ENCODE results near the gene AK8.

DNA sequence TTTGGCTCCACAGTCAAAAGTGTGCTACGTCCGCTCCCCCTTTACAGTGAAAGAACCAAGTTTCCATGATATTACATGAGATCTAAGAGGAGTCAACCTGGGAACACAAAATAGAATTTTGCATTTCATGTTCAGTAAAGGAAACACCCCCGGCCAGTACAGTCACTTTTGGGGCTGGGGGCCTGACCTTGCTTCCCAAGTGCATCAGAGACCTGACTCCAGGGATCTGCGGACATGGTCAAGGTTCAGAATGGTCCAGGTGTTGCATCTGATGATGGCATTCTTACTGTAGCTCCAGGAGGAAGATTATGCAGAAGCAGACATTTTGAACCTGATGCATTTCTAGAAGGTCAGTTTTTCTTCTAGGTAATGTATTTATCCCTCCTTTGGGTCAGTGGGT, 39.8 kb downstream of the AK8 start:
- TF ChIP-seq ESRRG (CRISPR knock-in tag; IDR thresholded peaks at IDR 0.05) (no peak), ZFP3 (CRISPR knock-in tag; IDR thresholded peaks at IDR 0.05) (no peak), GLIS3 (CRISPR knock-in tag; IDR thresholded peaks at IDR 0.05) (no peak), ZNF8 (CRISPR knock-in tag; IDR thresholded peaks at IDR 0.05) (no peak), BACH2 (CRISPR knock-in tag; IDR thresholded peaks at IDR 0.05; ENCODE audit: borderline replicate concordance) (no peak), ISL1 (CRISPR knock-in tag; IDR thresholded peaks at IDR 0.05) (no peak), RARB (CRISPR knock-in tag; IDR thresholded peaks at IDR 0.05) (no peak), ZNF565 (CRISPR knock-in tag; conservative IDR thresholded peaks at IDR 0.05; ENCODE audit: low read depth) (no peak), TOX (CRISPR knock-in tag; IDR thresholded peaks at IDR 0.05; ENCODE audit: borderline replicate concordance) (no peak)
- TF ChIP-seq, protein P1, sequence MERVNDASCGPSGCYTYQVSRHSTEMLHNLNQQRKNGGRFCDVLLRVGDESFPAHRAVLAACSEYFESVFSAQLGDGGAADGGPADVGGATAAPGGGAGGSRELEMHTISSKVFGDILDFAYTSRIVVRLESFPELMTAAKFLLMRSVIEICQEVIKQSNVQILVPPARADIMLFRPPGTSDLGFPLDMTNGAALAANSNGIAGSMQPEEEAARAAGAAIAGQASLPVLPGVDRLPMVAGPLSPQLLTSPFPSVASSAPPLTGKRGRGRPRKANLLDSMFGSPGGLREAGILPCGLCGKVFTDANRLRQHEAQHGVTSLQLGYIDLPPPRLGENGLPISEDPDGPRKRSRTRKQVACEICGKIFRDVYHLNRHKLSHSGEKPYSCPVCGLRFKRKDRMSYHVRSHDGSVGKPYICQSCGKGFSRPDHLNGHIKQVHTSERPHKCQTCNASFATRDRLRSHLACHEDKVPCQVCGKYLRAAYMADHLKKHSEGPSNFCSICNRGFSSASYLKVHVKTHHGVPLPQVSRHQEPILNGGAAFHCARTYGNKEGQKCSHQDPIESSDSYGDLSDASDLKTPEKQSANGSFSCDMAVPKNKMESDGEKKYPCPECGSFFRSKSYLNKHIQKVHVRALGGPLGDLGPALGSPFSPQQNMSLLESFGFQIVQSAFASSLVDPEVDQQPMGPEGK (CRISPR knock-in tag; IDR thresholded peaks at IDR 0.05; ENCODE audit: borderline replicate concordance): no peak
- TF ChIP-seq, protein P2, sequence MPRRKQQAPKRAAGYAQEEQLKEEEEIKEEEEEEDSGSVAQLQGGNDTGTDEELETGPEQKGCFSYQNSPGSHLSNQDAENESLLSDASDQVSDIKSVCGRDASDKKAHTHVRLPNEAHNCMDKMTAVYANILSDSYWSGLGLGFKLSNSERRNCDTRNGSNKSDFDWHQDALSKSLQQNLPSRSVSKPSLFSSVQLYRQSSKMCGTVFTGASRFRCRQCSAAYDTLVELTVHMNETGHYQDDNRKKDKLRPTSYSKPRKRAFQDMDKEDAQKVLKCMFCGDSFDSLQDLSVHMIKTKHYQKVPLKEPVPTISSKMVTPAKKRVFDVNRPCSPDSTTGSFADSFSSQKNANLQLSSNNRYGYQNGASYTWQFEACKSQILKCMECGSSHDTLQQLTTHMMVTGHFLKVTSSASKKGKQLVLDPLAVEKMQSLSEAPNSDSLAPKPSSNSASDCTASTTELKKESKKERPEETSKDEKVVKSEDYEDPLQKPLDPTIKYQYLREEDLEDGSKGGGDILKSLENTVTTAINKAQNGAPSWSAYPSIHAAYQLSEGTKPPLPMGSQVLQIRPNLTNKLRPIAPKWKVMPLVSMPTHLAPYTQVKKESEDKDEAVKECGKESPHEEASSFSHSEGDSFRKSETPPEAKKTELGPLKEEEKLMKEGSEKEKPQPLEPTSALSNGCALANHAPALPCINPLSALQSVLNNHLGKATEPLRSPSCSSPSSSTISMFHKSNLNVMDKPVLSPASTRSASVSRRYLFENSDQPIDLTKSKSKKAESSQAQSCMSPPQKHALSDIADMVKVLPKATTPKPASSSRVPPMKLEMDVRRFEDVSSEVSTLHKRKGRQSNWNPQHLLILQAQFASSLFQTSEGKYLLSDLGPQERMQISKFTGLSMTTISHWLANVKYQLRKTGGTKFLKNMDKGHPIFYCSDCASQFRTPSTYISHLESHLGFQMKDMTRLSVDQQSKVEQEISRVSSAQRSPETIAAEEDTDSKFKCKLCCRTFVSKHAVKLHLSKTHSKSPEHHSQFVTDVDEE (CRISPR knock-in tag; IDR thresholded peaks at IDR 0.05): no peak
- TF ChIP-seq, protein P3, sequence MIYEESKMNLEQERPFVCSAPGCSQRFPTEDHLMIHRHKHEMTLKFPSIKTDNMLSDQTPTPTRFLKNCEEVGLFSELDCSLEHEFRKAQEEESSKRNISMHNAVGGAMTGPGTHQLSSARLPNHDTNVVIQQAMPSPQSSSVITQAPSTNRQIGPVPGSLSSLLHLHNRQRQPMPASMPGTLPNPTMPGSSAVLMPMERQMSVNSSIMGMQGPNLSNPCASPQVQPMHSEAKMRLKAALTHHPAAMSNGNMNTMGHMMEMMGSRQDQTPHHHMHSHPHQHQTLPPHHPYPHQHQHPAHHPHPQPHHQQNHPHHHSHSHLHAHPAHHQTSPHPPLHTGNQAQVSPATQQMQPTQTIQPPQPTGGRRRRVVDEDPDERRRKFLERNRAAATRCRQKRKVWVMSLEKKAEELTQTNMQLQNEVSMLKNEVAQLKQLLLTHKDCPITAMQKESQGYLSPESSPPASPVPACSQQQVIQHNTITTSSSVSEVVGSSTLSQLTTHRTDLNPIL (CRISPR knock-in tag; IDR thresholded peaks at IDR 0.05; ENCODE audit: low read depth): no peak
- TF ChIP-seq, protein P4, sequence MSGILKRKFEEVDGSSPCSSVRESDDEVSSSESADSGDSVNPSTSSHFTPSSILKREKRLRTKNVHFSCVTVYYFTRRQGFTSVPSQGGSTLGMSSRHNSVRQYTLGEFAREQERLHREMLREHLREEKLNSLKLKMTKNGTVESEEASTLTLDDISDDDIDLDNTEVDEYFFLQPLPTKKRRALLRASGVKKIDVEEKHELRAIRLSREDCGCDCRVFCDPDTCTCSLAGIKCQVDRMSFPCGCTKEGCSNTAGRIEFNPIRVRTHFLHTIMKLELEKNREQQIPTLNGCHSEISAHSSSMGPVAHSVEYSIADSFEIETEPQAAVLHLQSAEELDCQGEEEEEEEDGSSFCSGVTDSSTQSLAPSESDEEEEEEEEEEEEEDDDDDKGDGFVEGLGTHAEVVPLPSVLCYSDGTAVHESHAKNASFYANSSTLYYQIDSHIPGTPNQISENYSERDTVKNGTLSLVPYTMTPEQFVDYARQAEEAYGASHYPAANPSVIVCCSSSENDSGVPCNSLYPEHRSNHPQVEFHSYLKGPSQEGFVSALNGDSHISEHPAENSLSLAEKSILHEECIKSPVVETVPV (CRISPR knock-in tag; IDR thresholded peaks at IDR 0.05): no peak

Measured in SK-N-SH treated with all-trans-retinoic acid at 6 μM for 48 hours (cell line).